H9 (cell line): ENCODE measurements around the gene SLC24A4. TPM values are rescaled to one million over a fixed set of nuclear protein-coding genes. Genes with fewer than 3 reads are reported as not detected.

Source experiments
- DNase-seq: peaks from one replicate; pipeline ENCODE4 v3.0.0-alpha.2; 2017
- H2AFZ ChIP-seq: one replicate; pipeline ENCODE4 v1.6.1; 2013; ENCODE audit warnings: mild to moderate bottlenecking, low read length, control low read depth, moderate library complexity
- H2AK5ac ChIP-seq: 2 replicates; pipeline ENCODE4 v1.6.1; 2013; ENCODE audit warnings: low read length, control low read depth, mixed read lengths; ENCODE audit not compliant: insufficient read length
- H2BK120ac ChIP-seq: one replicate; pipeline ENCODE4 v1.6.1; 2013; ENCODE audit warnings: low read depth, mild to moderate bottlenecking, low read length, control low read depth, inconsistent platforms; ENCODE audit not compliant: poor library complexity, severe bottlenecking
- H2BK12ac ChIP-seq: 2 replicates; pipeline ENCODE4 v1.6.1; 2013; ENCODE audit warnings: low read length, control low read depth, mixed read lengths, low read depth; ENCODE audit not compliant: insufficient read length
- H2BK15ac ChIP-seq: 2 replicates; pipeline ENCODE4 v1.6.1; 2013; ENCODE audit warnings: low read depth, low read length, control low read depth
- H2BK20ac ChIP-seq: one replicate; pipeline ENCODE4 v1.6.1; 2013; ENCODE audit warnings: low read depth, mild to moderate bottlenecking, low read length, control low read depth, inconsistent platforms; ENCODE audit not compliant: poor library complexity, severe bottlenecking
- H2BK5ac ChIP-seq: 2 replicates; pipeline ENCODE4 v1.6.1; 2013; ENCODE audit warnings: low read length, control low read depth, mixed read lengths; ENCODE audit not compliant: insufficient read length
- H3K14ac ChIP-seq: 2 replicates; pipeline ENCODE4 v1.6.1; 2013; ENCODE audit warnings: low read length, control low read depth; ENCODE audit not compliant: insufficient read depth
- H3K18ac ChIP-seq: 2 replicates; pipeline ENCODE4 v1.6.1; 2013; ENCODE audit warnings: low read depth, mild to moderate bottlenecking, mixed read lengths, low read length, control low read depth; ENCODE audit not compliant: insufficient read length
- H3K23ac ChIP-seq: 2 replicates; pipeline ENCODE4 v1.6.1; 2013; ENCODE audit warnings: low read length, control low read depth, mixed read lengths, low read depth; ENCODE audit not compliant: insufficient read length
- H3K23me2 ChIP-seq: 2 replicates; pipeline ENCODE4 v1.6.1; 2013; ENCODE audit warnings: low read depth, mild to moderate bottlenecking, mixed read lengths, low read length, control low read depth; ENCODE audit not compliant: insufficient read length, poor library complexity, severe bottlenecking
- H3K27ac ChIP-seq: 2 replicates; pipeline ENCODE4 v1.5.1; 2013; ENCODE audit warnings: low read length, control low read depth, mixed read lengths, low read depth; ENCODE audit not compliant: insufficient read length
- H3K27me3 ChIP-seq: 2 replicates; pipeline ENCODE4 v1.6.1; 2013; ENCODE audit warnings: low read length, control low read depth, inconsistent platforms; ENCODE audit not compliant: insufficient read depth
- H3K4ac ChIP-seq: 2 replicates; pipeline ENCODE4 v1.6.1; 2013; ENCODE audit warnings: low read depth, mild to moderate bottlenecking, control low read depth, inconsistent platforms, low read length, moderate library complexity
- H3K4me1 ChIP-seq: 2 replicates; pipeline ENCODE4 v1.6.1; 2013; ENCODE audit warnings: low read length, control low read depth, inconsistent platforms; ENCODE audit not compliant: insufficient read depth
- H3K4me2 ChIP-seq: 2 replicates; pipeline ENCODE4 v1.6.1; 2013; ENCODE audit warnings: low read length, control low read depth, mixed read lengths; ENCODE audit not compliant: insufficient read length, insufficient read depth
- H3K56ac ChIP-seq: 2 replicates; pipeline ENCODE4 v1.6.1; 2013; ENCODE audit warnings: low read depth, mild to moderate bottlenecking, mixed read lengths, low read length, control low read depth; ENCODE audit not compliant: insufficient read length
- H3K79me1 ChIP-seq: 2 replicates; pipeline ENCODE4 v1.6.1; 2013; ENCODE audit warnings: low read depth, mild to moderate bottlenecking, moderate library complexity, low read length, control low read depth, inconsistent platforms; ENCODE audit not compliant: insufficient read depth, poor library complexity, severe bottlenecking
- H3K79me2 ChIP-seq: 2 replicates; pipeline ENCODE4 v1.6.1; 2013; ENCODE audit warnings: low read length, control low read depth, inconsistent platforms; ENCODE audit not compliant: insufficient read depth
- H3K9ac ChIP-seq: 2 replicates; pipeline ENCODE4 v1.6.1; 2013; ENCODE audit warnings: low read length, control low read depth, mixed read lengths; ENCODE audit not compliant: insufficient read length; ENCODE audit errors: extremely low read depth
- H3K9me3 ChIP-seq: one replicate; pipeline ENCODE4 v1.6.1; 2013; ENCODE audit warnings: low read depth, low read length, inconsistent platforms; ENCODE audit not compliant: control insufficient read depth
- H3T11ph ChIP-seq: one replicate; pipeline ENCODE4 v1.6.1; 2013; ENCODE audit warnings: mild to moderate bottlenecking, low read length, control low read depth, inconsistent platforms
- H4K20me1 ChIP-seq: one replicate; pipeline ENCODE4 v1.6.1; 2013; ENCODE audit not compliant: control insufficient read depth, insufficient read length, insufficient read depth
- H4K5ac ChIP-seq: 2 replicates; pipeline ENCODE4 v1.6.1; 2013; ENCODE audit warnings: low read depth, mild to moderate bottlenecking, mixed read lengths, low read length, control low read depth; ENCODE audit not compliant: insufficient read length
- H4K8ac ChIP-seq: replicated peaks from 2 replicates; pipeline ENCODE4 v1.6.1; 2013; ENCODE audit warnings: low read length, control low read depth, mixed read lengths, low read depth; ENCODE audit not compliant: insufficient read length
- H4K91ac ChIP-seq: 2 replicates; pipeline ENCODE4 v1.6.1; 2013; ENCODE audit warnings: low read depth, mild to moderate bottlenecking, moderate library complexity, mixed read lengths, low read length, control low read depth; ENCODE audit not compliant: insufficient read length
- H3K27ac Mint-ChIP-seq, 3 experiments: 2 replicates in 2 of 3; 3 replicates in 1 of 3; pipeline ENCODE4 v1.8.0; 2020 to 2021; ENCODE audit warnings: mixed read lengths in 3 of 3, mild to moderate bottlenecking in 1 of 3, moderate library complexity in 1 of 3
- H3K27me3 Mint-ChIP-seq: 2 replicates; pipeline ENCODE4 v1.8.0; 2021; ENCODE audit warnings: low read depth, mild to moderate bottlenecking, moderate library complexity, mixed read lengths
- H3K36me3 Mint-ChIP-seq, 3 experiments: 2 replicates in 2 of 3; 3 replicates in 1 of 3; pipeline ENCODE4 v1.8.0; 2020 to 2021; ENCODE audit warnings: low read depth in 3 of 3, mixed read lengths in 3 of 3; ENCODE audit not compliant: insufficient read depth in 1 of 3
- H3K4me1 Mint-ChIP-seq, 2 experiments: 2 replicates each; pipeline ENCODE4 v1.8.0; 2020; ENCODE audit warnings: mixed read lengths in 2 of 2
- H3K4me3 Mint-ChIP-seq, 2 experiments: 2 replicates in 1 of 2; 3 replicates in 1 of 2; pipeline ENCODE4 v1.8.0; 2020 to 2021; ENCODE audit warnings: mild to moderate bottlenecking in 2 of 2, mixed read lengths in 2 of 2, moderate library complexity in 1 of 2
- H3K9me3 Mint-ChIP-seq, 2 experiments: 2 replicates in 1 of 2; 3 replicates in 1 of 2; pipeline ENCODE4 v1.8.0; 2020; ENCODE audit warnings: mild to moderate bottlenecking in 2 of 2, mixed read lengths in 2 of 2, moderate library complexity in 1 of 2
- WGBS: extraction: QIAGEN DNeasy Blood & Tissue Kit; methylation state at CpG from one replicate; pipeline ENCODE4 v1.1.7; 2013; ENCODE audit warnings: missing lambda C conversion rate, low lambda C conversion rate, mixed read lengths; ENCODE audit not compliant: insufficient read length; ENCODE audit errors: extremely low coverage; 5-methylcytosine and 5-hydroxymethylcytosine counted together
- total RNA-seq: library from RNA; stranded (reverse); gene quantifications from 2 replicates; pipeline ENCODE4 v1.2.1, GENCODE V29; 2021
- TF ChIP-seq, protein P1 (sequence below): fragments of 200-600 bp; sonication (generic); conservative IDR thresholded peaks from 3 replicates; pipeline ENCODE4 v1.8.0; 2021; ENCODE audit warnings: antibody characterized with exemption, mild to moderate bottlenecking

SLC24A4 gene
- total RNA-seq, 1 experiment from 2014 or later, result 0.24 TPM

DNA sequence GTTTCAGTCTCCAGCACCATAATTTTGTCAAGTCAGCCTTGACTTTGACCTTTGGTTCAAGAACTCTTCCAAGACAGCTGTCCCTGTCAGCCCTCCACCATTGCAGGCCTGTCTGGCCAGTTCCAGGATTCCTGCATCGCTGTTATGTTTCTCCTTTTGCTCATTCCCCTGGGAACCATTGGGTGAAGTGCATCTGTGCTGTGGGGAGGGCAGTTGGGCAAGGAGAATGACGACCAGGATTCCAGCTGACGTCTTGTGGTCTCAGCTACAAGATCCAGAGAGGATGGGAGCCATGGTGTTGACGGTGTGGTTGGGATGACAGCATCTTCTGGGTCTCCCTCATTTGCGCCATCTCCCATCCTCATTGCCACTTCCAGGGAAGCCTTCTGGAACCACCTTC, 45.9 kb upstream of the SLC24A4 start:
- Histone ChIP-seq H4K8ac (no peak overlapping the region), H3T11ph (no peak overlapping the region), H3K18ac (no peak overlapping the region), H3K79me2 (no peaks in the 10 kb centered on the region), H2AFZ (no peak overlapping the region), H3K4me1 (no peaks in the 10 kb centered on the region), H3K23me2 (no peaks in the 10 kb centered on the region), H3K4ac (no peak overlapping the region), H2BK15ac (no peak overlapping the region), H2BK20ac (no peak overlapping the region), H2BK12ac (no peak overlapping the region), H3K9ac (no peak overlapping the region), H4K91ac (no peak overlapping the region), H3K9me3 (no peaks in the 10 kb centered on the region), H3K56ac (no peak overlapping the region), H4K5ac (no peak overlapping the region), H3K14ac (no peak overlapping the region), H2BK5ac (no peak overlapping the region), H4K20me1 (no peaks in the 10 kb centered on the region), H3K4me2 (no peak overlapping the region), H2AK5ac (no peak overlapping the region), H2BK120ac (no peak overlapping the region), H3K79me1 (no peaks in the 10 kb centered on the region), H3K23ac (no peak overlapping the region), H3K27ac (no peak overlapping the region), H3K27me3 (no peaks in the 10 kb centered on the region)
- no peak overlapping the region for H3K4me3 Mint-ChIP-seq
- 0 out of 7 replicates have a peak, but pooled peaks cover 0 to 2% (median 0%) of the 10 kb centered on the region in 3 experiments for H3K36me3 Mint-ChIP-seq
- DNase-seq, result no peak
- WGBS, result no CpG with 5 or more reads among the region's 5 CpGs
- H3K9me3 Mint-ChIP-seq, result no peaks in the 10 kb centered on the region; a peak in 3 of 5 replicates
- TF ChIP-seq, protein P1, sequence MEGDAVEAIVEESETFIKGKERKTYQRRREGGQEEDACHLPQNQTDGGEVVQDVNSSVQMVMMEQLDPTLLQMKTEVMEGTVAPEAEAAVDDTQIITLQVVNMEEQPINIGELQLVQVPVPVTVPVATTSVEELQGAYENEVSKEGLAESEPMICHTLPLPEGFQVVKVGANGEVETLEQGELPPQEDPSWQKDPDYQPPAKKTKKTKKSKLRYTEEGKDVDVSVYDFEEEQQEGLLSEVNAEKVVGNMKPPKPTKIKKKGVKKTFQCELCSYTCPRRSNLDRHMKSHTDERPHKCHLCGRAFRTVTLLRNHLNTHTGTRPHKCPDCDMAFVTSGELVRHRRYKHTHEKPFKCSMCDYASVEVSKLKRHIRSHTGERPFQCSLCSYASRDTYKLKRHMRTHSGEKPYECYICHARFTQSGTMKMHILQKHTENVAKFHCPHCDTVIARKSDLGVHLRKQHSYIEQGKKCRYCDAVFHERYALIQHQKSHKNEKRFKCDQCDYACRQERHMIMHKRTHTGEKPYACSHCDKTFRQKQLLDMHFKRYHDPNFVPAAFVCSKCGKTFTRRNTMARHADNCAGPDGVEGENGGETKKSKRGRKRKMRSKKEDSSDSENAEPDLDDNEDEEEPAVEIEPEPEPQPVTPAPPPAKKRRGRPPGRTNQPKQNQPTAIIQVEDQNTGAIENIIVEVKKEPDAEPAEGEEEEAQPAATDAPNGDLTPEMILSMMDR, result no peak
- H3K27ac Mint-ChIP-seq, result no peak overlapping the region
- H3K4me1 Mint-ChIP-seq, result no peaks in the 10 kb centered on the region
- H3K27me3 Mint-ChIP-seq, result peaks cover 11% of the 10 kb centered on the region
